ACC112 (cell line): ENCODE measurements around the gene PKIG.
"Not testable (repeated sequence)": the region's sequence is repeated elsewhere in the genome, so short reads cannot be mapped to it uniquely, and the experiment has no call there.

Experiments used
- H2AFZ ChIP-seq: fragments of 200-600 bp; sonication (generic); one replicate; pipeline ENCODE4 v1.6.0; 2017; ENCODE audit warnings: antibody characterized with exemption, low read length; ENCODE audit not compliant: unreplicated experiment
- H3K27ac ChIP-seq: fragments of 200-600 bp; sonication (generic); 2 replicates; pipeline ENCODE4 v1.5.1; 2014; ENCODE audit warnings: low read depth, mild to moderate bottlenecking, antibody characterized with exemption, low read length, moderate library complexity
- H3K27me3 ChIP-seq: fragments of 200-600 bp; sonication (generic); 2 replicates; pipeline ENCODE4 v1.6.1; 2014; ENCODE audit warnings: mild to moderate bottlenecking, antibody characterized with exemption, low read length, moderate library complexity, mixed read lengths; ENCODE audit not compliant: insufficient read depth
- H3K36me3 ChIP-seq: fragments of 200-600 bp; sonication (generic); 2 replicates; pipeline ENCODE4 v1.6.1; 2016; ENCODE audit warnings: mild to moderate bottlenecking, antibody characterized with exemption, low read length, moderate library complexity, mixed read lengths; ENCODE audit not compliant: insufficient read depth
- H3K4me1 ChIP-seq: fragments of 200-600 bp; sonication (generic); one replicate; pipeline ENCODE4 v1.6.1; 2016; ENCODE audit warnings: low read length, mixed read lengths; ENCODE audit not compliant: insufficient read depth, unreplicated experiment, control insufficient read depth
- H3K4me3 ChIP-seq: fragments of 200-600 bp; sonication (generic); 2 replicates; pipeline ENCODE4 v1.5.1; 2014; ENCODE audit warnings: mild to moderate bottlenecking, low read depth, low read length
- H3K79me2 ChIP-seq: fragments of 200-600 bp; sonication (generic); one replicate; pipeline ENCODE4 v1.6.0; 2016; ENCODE audit warnings: low read length; ENCODE audit not compliant: control insufficient read depth, unreplicated experiment, insufficient read depth

PKIG gene

DNA sequence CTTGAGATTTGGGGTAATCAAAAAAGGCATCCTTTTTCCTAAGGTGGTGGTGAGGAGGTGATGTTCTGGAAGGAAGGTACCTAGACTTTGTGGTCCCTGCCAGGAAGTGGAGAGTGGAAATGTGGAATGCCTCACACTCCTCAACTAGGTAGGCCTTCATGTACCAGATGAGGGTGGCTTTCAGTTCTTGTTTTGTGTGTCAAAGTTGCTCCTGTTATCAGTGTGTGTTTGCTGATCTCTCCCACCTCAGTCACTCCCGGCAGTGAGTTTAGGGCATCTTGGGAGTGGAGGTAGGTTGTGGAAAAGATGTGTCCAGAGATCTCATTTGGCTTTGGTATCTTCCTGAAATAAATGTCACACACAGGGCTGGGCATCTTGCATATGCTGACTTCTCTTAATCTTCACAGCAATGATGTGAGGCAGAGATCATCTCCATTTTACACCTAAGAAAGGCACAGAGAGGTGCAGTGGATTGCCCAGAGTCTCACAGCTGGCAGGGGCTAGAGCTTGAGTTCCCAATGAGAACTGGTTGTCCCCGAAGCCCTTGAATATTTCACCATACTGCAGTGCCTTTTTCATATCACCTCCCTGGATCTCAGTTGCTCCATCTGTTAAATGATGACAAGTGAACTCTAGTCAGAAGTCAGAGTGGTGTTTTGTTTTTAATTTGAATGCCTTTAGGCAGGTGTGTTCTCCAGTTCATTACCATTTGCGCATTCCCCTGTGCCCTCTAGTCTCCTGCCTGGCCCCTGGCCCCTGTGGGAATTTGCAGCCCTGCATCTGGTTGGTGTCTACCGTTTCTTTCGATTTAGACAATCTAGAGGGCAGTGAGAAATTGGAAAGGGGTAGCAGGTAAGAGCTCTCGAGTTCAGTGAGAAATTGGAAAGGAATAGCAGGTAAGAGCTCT lies 2.9 kb downstream of the PKIG start:
- no peak overlapping the region for H3K4me3 ChIP-seq
- H3K27me3 ChIP-seq = no peaks in the 10 kb centered on the region
- H3K4me1 ChIP-seq = peaks cover 28% of the 10 kb centered on the region
- peaks cover 25% of the 10 kb centered on the region for H3K79me2 ChIP-seq
- no peak overlapping the region for H2AFZ ChIP-seq
- no peaks in the 10 kb centered on the region for H3K36me3 ChIP-seq
- no peak overlapping the region for H3K27ac ChIP-seq

DNA sequence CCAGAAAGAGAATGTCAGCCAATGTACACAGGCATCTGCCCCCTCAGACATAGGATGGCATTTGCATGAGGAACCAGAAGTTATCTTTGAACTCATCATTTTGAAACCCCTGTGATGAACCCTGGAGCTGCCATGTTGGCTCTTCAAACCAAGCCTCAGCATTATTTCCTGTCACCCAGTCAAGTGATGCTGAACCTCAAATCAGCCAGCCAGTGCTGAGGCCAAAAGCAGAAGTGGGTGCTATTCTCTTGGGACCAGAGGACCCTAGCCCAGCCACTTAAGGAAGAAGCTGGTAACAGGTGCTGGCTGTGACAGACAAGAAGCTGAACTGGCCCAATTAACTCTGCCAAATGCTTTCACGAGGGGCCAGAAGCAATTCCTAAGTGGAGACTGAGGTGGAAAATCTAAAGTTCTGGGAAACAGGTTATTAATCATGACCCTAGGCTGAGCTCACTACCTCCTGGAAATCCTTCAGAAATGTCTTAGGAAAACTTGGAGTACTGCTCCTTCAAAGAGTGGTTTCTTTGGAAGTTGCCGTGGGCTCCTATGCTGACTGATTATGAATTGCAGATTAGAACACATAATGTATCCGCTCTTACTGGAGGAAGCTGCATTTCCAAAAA lies 4.0 kb downstream of the PKIG start:
- no peak overlapping the region for H3K27ac ChIP-seq
- H3K36me3 ChIP-seq = no peaks in the 10 kb centered on the region
- peaks cover 25% of the 10 kb centered on the region for H3K79me2 ChIP-seq
- H3K27me3 ChIP-seq = no peaks in the 10 kb centered on the region
- H3K4me3 ChIP-seq = no peak overlapping the region
- peaks cover 18% of the 10 kb centered on the region for H3K4me1 ChIP-seq
- no peak overlapping the region for H2AFZ ChIP-seq

DNA sequence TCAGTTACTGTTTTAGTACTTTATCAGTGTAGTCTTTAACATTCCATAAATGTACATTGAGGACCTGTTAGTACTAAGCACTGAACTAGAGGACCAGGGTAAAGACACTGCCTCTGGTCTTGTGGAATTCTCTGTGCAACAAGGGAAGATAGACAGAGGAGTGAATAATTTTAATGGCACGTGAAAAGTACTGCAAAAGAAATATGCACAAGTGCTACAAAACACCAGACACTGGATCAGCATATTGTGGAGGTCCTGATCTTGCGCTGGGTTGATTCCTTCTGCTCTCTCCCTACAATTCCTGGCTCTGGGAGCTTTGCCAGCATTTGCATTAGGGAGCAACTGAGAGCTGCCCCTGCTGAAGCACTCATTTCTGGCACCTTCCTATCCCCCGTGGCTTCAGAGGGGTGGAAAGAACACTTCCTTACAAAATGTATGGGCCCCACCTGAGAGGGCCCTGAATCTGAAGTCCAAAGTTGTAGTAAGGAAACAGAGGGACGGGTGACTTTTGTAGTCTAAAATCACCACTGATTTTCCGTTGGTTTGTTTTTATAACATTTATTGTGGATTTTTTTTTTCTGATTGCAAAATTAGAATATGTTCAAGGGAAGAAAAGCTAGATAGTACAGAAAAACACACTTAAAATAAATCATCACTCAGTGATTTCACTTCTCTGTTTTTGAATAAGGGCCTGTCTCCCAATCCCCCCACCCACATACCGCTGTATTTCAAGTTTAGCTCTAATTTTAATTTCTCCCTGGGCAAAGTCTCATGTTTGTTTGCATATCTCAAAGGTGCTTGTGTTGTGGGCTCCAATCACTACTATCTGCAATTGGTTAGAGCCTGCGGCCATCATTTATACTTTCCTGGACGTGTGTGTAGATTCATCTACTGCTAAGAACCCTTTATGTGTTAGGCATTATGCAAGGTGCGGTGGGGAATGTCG lies 4.9 kb downstream of the PKIG start:
- no peak overlapping the region for H3K4me3 ChIP-seq
- no peak overlapping the region for H2AFZ ChIP-seq
- no peaks in the 10 kb centered on the region for H3K36me3 ChIP-seq
- peaks cover 9% of the 10 kb centered on the region for H3K4me1 ChIP-seq
- H3K27me3 ChIP-seq = no peaks in the 10 kb centered on the region
- peaks cover 25% of the 10 kb centered on the region for H3K79me2 ChIP-seq
- H3K27ac ChIP-seq = no peak overlapping the region

DNA sequence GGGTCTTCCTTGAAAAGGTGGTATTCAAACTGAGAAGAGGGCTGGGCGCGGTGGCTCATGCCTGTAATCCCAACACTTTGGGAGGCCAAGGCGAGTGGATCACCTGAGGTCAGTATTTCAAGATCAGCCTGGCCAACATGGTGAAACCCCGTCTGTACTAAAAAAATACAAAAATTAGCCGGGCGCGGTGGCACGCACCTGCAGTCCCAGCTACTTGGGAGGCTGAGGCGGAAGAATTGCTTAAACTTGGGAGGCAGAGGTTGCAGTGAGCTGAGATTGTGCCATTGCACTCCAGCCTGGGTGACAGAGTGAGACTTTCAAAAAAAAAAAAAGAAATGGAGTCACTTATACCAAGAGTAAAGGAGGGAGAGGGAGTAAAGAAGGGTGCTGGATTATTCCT lies 5.9 kb downstream of the PKIG start:
- peaks cover 21% of the 10 kb centered on the region for H3K79me2 ChIP-seq
- not testable (repeated sequence) for H2AFZ ChIP-seq, H3K27ac ChIP-seq, H3K4me1 ChIP-seq, H3K36me3 ChIP-seq, H3K4me3 ChIP-seq, H3K27me3 ChIP-seq

DNA sequence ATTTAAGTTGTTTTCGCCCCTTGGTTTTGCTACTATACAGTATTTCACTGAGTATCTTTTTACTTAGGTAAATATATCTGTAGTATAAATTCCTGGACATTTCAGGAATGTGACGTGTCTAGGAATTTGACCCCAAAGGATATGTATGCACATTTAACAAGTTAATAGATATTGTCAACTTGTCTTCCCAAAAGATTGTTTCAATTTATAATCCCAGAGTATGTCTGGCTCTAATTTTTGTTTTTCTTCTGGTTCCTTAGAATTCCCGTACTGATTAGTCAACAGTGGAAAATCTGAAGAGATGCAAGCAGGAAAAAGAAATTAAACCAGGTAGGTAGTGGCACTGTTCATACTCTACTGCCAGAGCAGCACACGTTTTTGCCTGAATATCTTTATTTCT lies 7.2 kb downstream of the PKIG start:
- no peaks in the 10 kb centered on the region for H3K27me3 ChIP-seq
- peaks cover 12% of the 10 kb centered on the region for H3K79me2 ChIP-seq
- no peak overlapping the region for H3K27ac ChIP-seq
- no peak overlapping the region for H2AFZ ChIP-seq
- H3K4me1 ChIP-seq = peaks cover 12% of the 10 kb centered on the region
- no peaks in the 10 kb centered on the region for H3K36me3 ChIP-seq
- no peak overlapping the region for H3K4me3 ChIP-seq

DNA sequence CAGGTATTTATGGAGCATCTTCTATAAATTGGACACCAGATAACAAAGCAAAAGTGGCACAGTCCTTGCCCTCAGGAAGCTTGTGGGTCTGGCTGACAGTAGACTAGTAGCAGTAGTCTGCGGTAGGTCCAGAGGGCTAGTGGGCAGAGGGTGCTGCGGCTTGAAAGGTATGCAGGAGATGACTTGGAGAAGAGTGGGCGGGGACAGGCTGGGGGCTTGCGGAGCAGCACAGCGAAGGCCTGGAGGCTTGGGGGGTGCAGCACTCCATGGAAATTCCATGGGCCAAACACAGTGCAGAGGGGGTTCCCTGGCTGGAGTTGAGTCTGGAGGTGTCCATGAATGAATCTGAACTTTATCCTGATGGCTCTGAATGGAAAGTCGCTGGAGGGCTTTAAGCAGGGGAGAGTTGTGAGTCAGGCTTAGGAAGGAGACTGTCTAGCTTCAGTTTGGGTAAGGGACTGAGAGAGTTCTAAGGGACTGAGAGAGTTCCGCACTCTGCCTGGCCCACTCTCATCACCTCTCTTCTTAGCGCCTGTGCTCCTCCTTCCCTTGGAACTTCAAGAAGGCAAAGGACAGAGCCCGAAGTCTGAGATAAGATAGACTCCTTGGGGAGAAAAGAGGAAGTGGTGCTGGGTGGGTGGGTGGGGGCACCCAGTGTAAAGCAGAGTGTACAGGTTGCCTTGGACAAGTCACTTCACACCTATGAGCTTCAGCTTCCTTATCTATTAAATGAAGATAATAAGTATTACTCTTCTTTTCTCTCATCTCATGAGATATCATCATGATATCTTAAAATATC lies 8.8 kb downstream of the PKIG start:
- Histone ChIP-seq H3K27me3 (no peaks in the 10 kb centered on the region), H3K36me3 (no peaks in the 10 kb centered on the region), H3K4me1 (peaks cover 18% of the 10 kb centered on the region), H3K4me3 (no peak overlapping the region), H2AFZ (no peak overlapping the region), H3K27ac (no peak overlapping the region), H3K79me2 (peaks cover 4% of the 10 kb centered on the region)

DNA sequence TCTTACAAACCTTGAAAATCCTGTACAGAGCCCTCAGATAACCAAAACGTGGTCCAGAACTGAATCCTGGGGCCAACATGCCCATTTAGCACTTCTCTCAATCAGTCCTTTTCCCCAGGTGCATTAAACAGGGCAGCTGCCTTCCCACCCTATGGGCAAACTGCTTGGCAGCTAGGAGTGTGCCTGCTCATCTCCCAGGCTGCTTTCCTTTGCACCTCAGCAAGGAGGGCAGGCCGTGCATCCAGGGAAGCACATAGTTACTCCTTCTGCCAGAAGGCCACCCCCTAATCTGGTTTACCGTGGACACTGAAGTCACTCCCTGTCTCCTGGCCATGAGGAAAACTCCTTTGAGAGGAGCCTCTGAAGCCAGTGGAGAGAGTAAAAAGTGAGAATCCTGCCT lies 10.0 kb downstream of the PKIG start:
- Histone ChIP-seq H3K36me3 (no peaks in the 10 kb centered on the region), H3K27ac (no peak overlapping the region), H2AFZ (no peak overlapping the region), H3K4me3 (no peak overlapping the region), H3K27me3 (no peaks in the 10 kb centered on the region), H3K79me2 (no peaks in the 10 kb centered on the region), H3K4me1 (peaks cover 18% of the 10 kb centered on the region)

DNA sequence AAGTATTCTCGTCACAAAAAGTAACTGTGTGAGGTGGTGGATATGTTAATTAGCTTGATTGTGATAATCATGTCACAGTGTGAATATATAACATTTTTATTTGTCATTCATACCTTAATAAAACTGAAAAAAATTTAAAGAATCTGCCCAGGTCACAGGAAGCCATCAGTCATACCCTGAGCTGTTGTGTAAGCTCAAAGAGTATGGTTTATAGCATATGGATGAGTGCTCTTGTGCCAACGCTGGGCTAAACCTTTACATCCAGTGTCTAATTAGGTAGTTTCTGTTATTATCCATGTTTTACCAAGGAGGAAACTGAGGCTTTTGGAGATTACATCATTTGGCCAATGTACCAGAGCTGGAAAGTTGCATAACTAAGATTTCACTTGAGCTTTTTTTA lies 11.4 kb downstream of the PKIG start:
- no peaks in the 10 kb centered on the region for H3K27me3 ChIP-seq
- no peaks in the 10 kb centered on the region for H3K79me2 ChIP-seq
- peak overlapping the region; percentile 51; the same call in 1 of the 2 replicates for H3K27ac ChIP-seq
- H2AFZ ChIP-seq = no peak overlapping the region
- no peaks in the 10 kb centered on the region for H3K36me3 ChIP-seq
- H3K4me3 ChIP-seq = no peak overlapping the region; the same call in 1 of the 2 replicates
- H3K4me1 ChIP-seq = peaks cover 31% of the 10 kb centered on the region

DNA sequence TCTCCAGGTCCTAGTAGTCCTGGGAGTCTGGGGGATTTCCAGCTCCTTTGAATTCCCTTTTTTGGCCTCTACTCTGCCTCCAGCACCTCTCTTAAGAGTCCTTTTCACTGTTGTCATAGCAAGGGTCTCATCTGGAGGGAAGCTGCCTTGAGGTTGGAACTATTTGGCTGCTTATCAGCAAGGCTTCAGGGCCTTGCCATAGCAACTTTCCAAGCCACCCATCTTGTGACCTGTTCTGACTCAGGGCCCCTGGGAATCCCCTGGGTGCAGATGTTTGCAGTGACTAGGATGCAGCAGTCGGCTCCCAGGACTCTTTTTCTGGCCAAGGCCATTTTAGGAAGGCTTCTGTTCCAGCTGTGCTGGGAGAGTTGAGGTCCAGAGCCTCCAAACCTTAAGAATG lies 12.4 kb downstream of the PKIG start:
- peak overlapping the region; percentile 51; the same call in 1 of the 2 replicates for H3K27ac ChIP-seq
- H3K36me3 ChIP-seq = no peaks in the 10 kb centered on the region
- H2AFZ ChIP-seq = no peak overlapping the region
- H3K4me3 ChIP-seq = no peak overlapping the region
- H3K4me1 ChIP-seq = peaks cover 35% of the 10 kb centered on the region
- no peaks in the 10 kb centered on the region for H3K79me2 ChIP-seq
- H3K27me3 ChIP-seq = no peaks in the 10 kb centered on the region

DNA sequence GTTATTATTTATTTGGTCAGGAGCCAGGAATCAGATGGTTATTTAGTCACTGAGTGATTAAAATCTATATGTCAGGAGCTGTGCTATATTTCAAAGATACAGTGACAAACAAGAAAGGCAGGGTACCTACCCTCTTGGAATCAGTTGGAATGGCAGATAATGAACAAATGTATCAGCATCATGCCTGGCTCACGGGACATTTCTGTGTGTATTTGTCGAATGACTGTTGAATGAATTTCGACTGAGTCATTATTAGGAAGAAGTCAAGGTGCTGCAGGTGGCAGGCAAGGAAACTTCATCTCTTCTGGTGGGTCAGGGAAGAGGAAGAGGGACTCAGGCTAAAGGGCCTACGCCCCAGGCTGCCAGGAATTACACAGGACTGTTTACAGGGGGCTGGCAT lies 13.6 kb downstream of the PKIG start:
- Histone ChIP-seq H3K27me3 (no peaks in the 10 kb centered on the region), H3K36me3 (no peaks in the 10 kb centered on the region), H2AFZ (no peak overlapping the region), H3K27ac (no peak overlapping the region), H3K4me3 (no peak overlapping the region), H3K79me2 (no peaks in the 10 kb centered on the region), H3K4me1 (peaks cover 43% of the 10 kb centered on the region)
